Measurements from ENCODE around the gene DMBT1.

GRCh38 chr10:122588381-122588780 lies 27.8 kb downstream of the DMBT1 start:
- TF ChIP-seq POLR2A (IDR thresholded peaks at IDR 0.05) (no peak), CTCF (IDR thresholded peaks at IDR 0.05) (no peak)
